Uterus (tissue), 2 donors: ENCODE measurements around the gene CPED1.

Source experiments
- CTCF ChIP-seq, 4 experiments: fragments of 200-600 bp in 2 of 4; fragments of 450-650 bp in 2 of 4; sonication (generic) in 2 of 4; IDR thresholded peaks; one replicate each; pipeline ENCODE4 v1.5.1; 2016 to 2019; ENCODE audit warnings: antibody characterized with exemption in 4 of 4, mild to moderate bottlenecking in 2 of 4, moderate library complexity in 1 of 4
- POLR2A ChIP-seq, 2 donors: fragments of 450-650 bp; IDR thresholded peaks; one replicate each; pipeline ENCODE4 v1.6.1; 2016; ENCODE audit warnings: antibody characterized with exemption in 2 of 2, mild to moderate bottlenecking in 1 of 2, moderate library complexity in 1 of 2

GRCh38 chr7:121302214-121302745 is 313.8 kb downstream of the CPED1 start:
- no peak for TF ChIP-seq POLR2A (IDR thresholded peaks at IDR 0.05)
- no peak for TF ChIP-seq CTCF (IDR thresholded peaks at IDR 0.05)
